ENCODE results near the gene ACVR1B.

DNA sequence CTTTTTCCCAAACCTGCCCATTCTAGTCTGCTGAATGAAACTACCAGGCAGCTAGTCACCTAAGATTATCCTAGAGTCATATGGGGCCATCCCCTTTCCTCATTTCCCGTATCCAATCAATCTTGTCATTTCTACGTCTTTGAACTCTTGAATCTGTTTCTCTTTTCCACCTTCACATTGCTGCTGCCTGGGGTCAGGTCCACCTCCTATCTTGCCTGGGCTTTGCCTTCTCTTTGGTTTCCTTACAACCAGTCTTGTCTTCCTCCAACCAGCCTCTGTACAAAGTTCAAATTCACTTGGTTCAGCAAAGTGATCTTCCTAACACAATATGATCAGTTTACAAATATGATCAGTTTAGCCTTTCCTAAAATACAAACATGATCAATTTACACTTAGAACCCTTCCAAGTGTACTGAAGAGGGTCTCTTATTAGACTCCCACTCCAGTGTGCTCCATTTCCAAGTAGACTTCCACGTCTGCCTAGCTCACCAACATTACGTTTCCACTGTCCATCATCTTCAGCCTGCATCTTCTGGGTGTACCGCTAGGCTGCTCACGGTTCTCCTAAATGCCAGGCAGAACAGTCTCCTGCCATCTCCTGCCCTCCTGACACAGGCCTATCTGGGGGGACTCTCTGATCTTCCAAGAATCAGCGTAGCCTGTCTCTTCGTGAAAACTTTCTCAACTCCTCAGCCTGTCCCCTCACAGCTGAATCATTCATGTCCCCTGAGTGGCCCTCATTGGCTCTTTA, 4.1 kb upstream of the ACVR1B start:
- no peak for TF ChIP-seq POLR2A (IDR thresholded peaks at IDR 0.05)
- TF ChIP-seq, protein P1, sequence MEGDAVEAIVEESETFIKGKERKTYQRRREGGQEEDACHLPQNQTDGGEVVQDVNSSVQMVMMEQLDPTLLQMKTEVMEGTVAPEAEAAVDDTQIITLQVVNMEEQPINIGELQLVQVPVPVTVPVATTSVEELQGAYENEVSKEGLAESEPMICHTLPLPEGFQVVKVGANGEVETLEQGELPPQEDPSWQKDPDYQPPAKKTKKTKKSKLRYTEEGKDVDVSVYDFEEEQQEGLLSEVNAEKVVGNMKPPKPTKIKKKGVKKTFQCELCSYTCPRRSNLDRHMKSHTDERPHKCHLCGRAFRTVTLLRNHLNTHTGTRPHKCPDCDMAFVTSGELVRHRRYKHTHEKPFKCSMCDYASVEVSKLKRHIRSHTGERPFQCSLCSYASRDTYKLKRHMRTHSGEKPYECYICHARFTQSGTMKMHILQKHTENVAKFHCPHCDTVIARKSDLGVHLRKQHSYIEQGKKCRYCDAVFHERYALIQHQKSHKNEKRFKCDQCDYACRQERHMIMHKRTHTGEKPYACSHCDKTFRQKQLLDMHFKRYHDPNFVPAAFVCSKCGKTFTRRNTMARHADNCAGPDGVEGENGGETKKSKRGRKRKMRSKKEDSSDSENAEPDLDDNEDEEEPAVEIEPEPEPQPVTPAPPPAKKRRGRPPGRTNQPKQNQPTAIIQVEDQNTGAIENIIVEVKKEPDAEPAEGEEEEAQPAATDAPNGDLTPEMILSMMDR (IDR thresholded peaks at IDR 0.05), result no peak
